Activated CD8-positive, alpha-beta memory T cell treated with anti-CD3 and anti-CD28 coated beads, Interleukin-2, amount 50 U/mL, for 24 hours (primary cell): Measurements from ENCODE around the gene NHLH2.

ENCODE experiments used
- DNase-seq: peaks from one replicate; pipeline ENCODE4 v3.0.0-alpha.2; 2020; ENCODE audit errors: extremely low read depth

NHLH2 gene

GRCh38 chr1:115840605-115841460 is at the start of gene NHLH2:
Gene NHLH2 (minus strand): TSS chr1:115841126. CDS start chr1:115838372, 2,754 bp downstream.
- no peak for DNase-seq

- no peak for DNase-seq
Observed at GRCh38 chr1:115890580-115890979, 49.7 kb upstream of the NHLH2 start.

DNA sequence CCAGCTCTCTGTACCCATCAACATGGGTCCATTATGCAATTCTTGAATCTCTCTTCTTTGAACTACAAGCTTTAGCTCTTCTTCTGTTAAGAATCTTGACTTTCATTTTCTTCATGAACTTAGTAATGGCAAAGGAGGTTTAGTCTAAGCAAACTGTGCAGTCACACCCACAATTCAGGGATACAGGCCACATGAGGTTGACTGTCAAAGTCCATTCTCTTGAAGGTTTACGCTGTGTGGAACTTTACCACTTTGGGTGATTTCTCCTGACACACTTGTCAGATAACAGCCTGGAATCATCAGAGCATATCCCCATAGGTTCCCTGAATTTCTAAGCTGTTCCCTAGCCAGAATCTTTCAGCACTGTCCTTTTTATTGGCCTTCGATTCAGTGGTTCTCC is 48.0 kb upstream of the NHLH2 start:
- no peak for DNase-seq

GRCh38 chr1:115882913-115883902 is 42.3 kb upstream of the NHLH2 start:
- DNase-seq: no peak

GRCh38 chr1:115880981-115881672 is 40.2 kb upstream of the NHLH2 start:
- no peak for DNase-seq

GRCh38 chr1:115879977-115880376 is 39.1 kb upstream of the NHLH2 start:
- DNase-seq: no peak

DNA sequence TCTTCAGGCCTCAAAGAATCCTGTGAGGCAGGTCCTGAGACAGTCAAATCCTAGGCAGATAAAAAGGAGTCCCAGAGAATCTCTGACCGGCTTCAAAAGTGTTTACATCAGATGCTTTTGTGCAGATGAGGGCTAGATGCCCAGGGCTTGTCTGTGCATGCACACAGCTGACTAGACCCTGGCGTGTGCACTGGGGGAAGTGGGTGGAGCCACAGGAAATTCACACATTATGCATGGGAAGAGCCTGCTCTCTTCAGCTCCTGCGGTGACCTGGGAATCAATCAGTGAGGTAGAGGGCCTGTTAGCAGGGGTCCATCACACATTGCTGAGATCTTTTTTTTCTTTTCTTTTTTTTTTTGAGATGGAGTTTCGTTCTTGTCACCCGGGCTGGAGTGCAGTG is 36.6 kb upstream of the NHLH2 start:
- DNase-seq: no peak

DNA sequence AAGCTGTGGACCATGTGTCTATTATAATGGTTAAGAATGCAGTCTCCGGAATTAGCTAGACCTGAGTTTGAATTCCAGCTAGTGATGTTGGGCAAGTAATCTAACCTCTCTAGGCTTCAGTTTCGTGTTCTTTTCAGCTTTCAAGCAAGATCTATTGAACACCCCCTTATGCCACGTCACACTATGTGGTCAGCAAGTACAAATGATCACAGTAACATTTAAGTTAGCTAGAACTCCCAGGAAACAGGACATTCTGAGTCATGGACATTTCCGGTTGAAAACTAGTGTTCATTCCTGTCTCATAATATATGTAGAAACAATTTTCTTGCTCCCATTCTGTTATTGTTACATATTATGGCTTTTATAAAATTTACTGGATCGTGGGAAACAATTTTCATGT is 34.0 kb upstream of the NHLH2 start:
- DNase-seq: no peak

- no peak for DNase-seq
Observed at GRCh38 chr1:115874497-115874896, 33.6 kb upstream of the NHLH2 start.

DNA sequence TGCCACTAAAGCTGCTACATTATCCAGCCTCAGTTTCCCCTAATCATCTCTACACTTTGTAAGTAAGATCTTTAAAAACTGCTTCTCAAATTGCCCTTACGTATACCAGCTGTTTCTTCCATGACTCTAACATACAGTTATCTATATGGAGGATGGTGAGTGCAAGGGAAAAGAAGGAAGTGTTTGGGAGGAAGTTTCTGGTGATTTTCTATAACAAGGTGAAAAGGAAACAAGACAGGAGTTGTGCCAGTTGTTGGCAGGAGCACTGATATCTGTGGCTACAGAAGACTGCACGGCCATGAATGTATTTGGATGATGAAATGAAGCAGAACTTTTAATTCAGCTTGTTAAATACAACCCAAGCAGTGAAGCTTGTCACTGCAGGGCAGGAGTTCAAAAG is 32.3 kb upstream of the NHLH2 start:
- DNase-seq: no peak

GRCh38 chr1:115869064-115869463 is 28.1 kb upstream of the NHLH2 start:
- no peak for DNase-seq

DNA sequence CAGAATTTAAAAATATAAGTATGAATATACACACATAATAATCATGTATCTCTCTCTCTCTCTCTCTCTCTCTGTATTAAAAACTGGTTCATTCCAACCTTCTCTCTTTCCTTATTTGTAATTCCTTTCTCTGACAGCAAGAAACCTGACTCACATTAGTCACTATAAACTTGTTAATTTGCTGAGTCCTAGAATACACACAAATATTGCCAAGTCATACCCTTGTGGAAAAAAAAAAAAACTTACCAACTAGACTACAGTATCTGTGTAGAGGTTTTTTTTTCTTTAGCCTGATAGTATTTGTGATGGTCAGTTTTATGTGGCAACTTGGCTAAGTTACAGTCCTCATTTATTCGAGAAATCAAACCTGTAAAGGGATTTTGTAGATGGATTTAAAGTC is 26.3 kb upstream of the NHLH2 start:
- no peak for DNase-seq

DNA sequence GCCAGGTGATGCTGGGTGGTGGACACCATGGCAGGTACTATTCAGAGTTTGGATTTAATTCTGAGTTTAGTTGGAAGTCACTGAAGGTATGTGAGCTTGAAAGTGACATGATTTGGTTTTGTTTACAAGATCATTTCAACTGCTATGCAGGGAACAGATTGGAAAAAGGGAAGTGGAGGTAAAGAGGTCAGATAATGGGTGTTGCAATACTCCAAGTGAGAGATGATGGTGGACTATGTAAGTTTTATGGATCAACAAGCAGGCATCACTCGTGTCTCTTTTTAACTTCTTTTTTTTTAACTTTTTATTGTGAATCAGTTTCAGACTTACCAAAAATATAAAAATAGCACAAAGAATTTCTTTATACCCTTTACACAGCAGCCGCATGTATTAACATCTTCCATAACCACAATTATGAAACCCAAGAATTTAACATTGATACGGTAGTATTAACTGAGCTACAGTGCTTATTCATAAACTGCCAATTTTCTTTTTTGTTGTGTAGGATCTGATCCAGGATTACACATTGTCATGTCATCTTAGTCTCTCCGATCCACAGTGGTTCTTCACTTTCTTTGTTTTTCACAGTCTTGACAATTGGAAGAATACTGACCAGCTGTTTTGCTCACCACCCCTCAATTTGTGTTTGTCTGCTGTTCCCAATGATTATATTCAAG is 24.9 kb upstream of the NHLH2 start:
- DNase-seq: no peak

DNA sequence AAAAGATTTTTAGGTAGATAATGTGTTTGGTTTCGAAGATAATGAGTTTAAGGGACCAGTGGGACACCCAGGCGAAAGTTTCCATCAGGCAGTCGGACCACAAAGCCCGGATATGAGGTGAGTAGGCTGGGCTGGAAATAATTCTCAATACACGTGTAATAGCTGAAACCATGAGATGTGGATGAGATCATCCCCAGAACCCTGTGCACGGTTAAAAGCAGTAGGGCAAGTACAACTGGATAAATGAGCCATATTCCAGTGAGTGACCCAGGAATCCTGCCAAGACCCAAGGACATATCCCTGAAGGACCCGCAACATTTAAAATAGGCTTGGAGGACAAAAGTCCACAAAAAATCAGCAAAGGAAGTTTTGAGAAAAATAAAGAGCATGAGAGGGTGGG is 21.5 kb upstream of the NHLH2 start:
- no peak for DNase-seq

DNA sequence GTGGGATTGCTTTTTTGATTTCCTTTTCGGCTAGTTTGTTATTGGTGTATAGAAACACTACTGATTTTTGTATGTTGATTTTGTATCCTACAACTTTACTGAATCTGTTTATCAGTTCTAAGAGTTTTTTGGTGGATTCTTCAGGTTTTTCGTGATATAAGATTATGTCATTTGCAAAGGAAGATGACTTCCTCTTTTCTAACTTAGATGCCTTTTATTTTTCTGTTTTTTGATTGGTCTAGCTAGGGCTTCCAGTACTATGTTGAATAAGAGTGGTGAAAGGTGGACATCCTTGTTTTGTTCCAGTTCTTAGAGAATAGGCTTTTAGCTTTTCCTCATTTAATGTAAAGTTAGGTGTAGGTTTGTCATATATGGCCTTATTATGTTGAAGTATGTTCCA is 13.1 kb upstream of the NHLH2 start:
- DNase-seq: no peak

GRCh38 chr1:115850937-115851336 is 10.0 kb upstream of the NHLH2 start:
- DNase-seq: no peak

GRCh38 chr1:115847787-115848186 is 6.9 kb upstream of the NHLH2 start:
- no peak for DNase-seq

GRCh38 chr1:115842948-115843347 is 2.0 kb upstream of the NHLH2 start:
- no peak for DNase-seq

DNA sequence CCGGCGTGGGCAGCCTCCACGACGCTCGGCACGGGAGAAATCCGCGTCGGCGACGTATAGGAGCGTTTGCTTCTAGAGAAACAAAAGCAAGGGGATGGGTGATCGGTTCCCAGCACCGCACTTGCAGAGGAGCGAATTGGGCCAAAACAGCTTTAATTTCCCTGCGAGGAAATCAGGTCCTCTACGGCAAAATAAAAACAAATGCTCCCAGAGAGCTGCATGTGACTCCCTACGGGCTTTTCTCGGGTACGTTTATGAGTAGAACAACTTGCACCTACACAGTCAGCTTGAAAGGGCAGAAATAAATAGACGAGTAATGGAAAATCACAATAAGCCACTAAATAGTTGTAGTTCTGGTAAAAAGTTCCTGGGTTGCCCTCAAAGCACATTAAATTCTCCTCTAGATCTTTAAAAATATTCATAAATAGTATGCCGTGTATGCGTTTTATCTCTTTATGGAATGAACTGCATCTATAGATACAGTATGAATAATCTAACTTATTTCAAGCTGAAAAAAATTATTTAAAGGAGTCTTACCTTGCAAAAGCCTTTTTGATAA is 1.2 kb downstream of the NHLH2 start:
- no peak for DNase-seq

DNA sequence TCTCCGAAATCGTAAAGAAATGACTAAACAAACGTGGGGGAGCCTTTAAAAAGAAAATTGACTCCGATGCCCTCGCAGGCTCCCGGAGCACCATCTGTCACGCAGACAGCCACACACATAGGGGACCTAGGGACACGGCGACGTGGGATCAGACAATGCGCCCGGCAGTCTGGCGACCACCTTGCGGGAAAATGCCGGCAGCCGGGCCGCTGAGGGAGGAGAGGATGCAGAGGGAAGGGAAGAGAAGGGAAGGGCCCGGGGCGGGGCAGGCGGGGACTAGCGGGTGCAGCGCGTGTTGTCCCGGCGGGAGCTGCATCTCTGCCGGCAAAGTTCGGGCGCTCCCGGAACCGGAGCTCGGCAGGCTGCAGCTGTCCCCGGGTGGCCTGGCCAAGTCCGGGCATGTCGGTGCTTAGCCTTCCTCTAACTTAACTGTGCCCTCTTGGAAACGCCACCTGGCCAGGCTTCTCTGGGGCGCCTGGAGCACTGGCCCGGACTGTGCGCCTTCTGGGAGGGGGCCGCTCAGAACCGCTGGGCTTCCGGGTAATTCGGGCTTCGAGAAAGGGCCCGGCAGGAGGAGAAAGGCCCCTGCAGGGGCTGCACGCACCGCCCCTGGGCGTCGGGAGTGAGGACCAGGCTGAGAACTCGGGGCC is 1.8 kb downstream of the NHLH2 start:
- DNase-seq: no peak
